HepG2 (cell line): ENCODE results near the gene HSPA1B. TPM values are rescaled to one million over a fixed set of nuclear protein-coding genes. Genes with fewer than 3 reads are reported as not detected.

ENCODE experiments used
- AGO1 ChIP-seq: fragments of 200-400 bp; formaldehyde crosslinking; IDR thresholded peaks from 2 replicates; pipeline ENCODE4 v1.6.1; 2017; ENCODE audit warnings: mild to moderate bottlenecking, low read depth, low read length, moderate library complexity; ENCODE audit not compliant: poor library complexity, severe bottlenecking
- GATAD1 ChIP-seq: IDR thresholded peaks from 2 replicates; pipeline ENCODE4 v1.6.1; 2016; ENCODE audit warnings: missing genetic modification reagents, missing compliant biosample characterization
- HHEX ChIP-seq: IDR thresholded peaks from 2 replicates; pipeline ENCODE4 v1.6.1; 2016; ENCODE audit warnings: control low read depth
- HNRNPLL ChIP-seq: fragments of 200-400 bp; formaldehyde crosslinking; IDR thresholded peaks from 2 replicates; pipeline ENCODE4 v1.6.1; 2017; ENCODE audit warnings: mild to moderate bottlenecking, low read depth, low read length; ENCODE audit not compliant: poor library complexity, severe bottlenecking
- MBNL3 ChIP-seq: fragments of 250-450 bp; sonication (Bioruptor Pico); conservative IDR thresholded peaks from 2 replicates; pipeline ENCODE4 v1.8.0; 2022; ENCODE audit warnings: mild to moderate bottlenecking, inconsistent platforms
- MYNN ChIP-seq: sonication (generic); formaldehyde crosslinking; IDR thresholded peaks from 2 replicates; pipeline ENCODE4 v1.4.0; 2020; ENCODE audit warnings: mild to moderate bottlenecking, low read depth, missing genetic modification reagents
- NBN ChIP-seq: fragments of 450-650 bp; conservative IDR thresholded peaks from 2 replicates; pipeline ENCODE4 v1.6.1; 2017
- NR2C2 ChIP-seq: sonication (generic); formaldehyde crosslinking; IDR thresholded peaks from 2 replicates; pipeline ENCODE4 v1.4.0; 2020; ENCODE audit warnings: missing genetic modification reagents, mild to moderate bottlenecking, moderate library complexity, borderline replicate concordance
- NR2F2 ChIP-seq: IDR thresholded peaks from 2 replicates; pipeline ENCODE4 v1.6.1; 2012; ENCODE audit warnings: low read depth, inconsistent platforms, borderline replicate concordance
- POLR2G ChIP-seq: fragments of 200-400 bp; formaldehyde crosslinking; IDR thresholded peaks from 2 replicates; pipeline ENCODE4 v1.6.1; 2018; ENCODE audit warnings: mild to moderate bottlenecking, low read depth, low read length, moderate library complexity
- RARG ChIP-seq: sonication (generic); formaldehyde crosslinking; IDR thresholded peaks from 2 replicates; pipeline ENCODE4 v1.4.0; 2020; ENCODE audit warnings: low read depth, mild to moderate bottlenecking, missing genetic modification reagents
- REXO4 ChIP-seq: sonication (generic); formaldehyde crosslinking; IDR thresholded peaks from 2 replicates; pipeline ENCODE4 v1.8.0; 2022; ENCODE audit warnings: missing genetic modification reagents, mild to moderate bottlenecking, borderline replicate concordance
- RORA ChIP-seq: sonication (generic); formaldehyde crosslinking; IDR thresholded peaks from 2 replicates; pipeline ENCODE4 v1.5.0; 2020; ENCODE audit warnings: mild to moderate bottlenecking, missing genetic modification reagents, moderate library complexity
- SAP130 ChIP-seq: IDR thresholded peaks from 2 replicates; pipeline ENCODE4 v1.6.1; 2016; ENCODE audit warnings: low read depth
- SATB2 ChIP-seq: sonication (generic); formaldehyde crosslinking; IDR thresholded peaks from 2 replicates; pipeline ENCODE4 v1.5.0; 2020; ENCODE audit warnings: missing genetic modification reagents
- SMAD3 ChIP-seq: sonication (generic); formaldehyde crosslinking; IDR thresholded peaks from 2 replicates; pipeline ENCODE4 v1.4.0; 2020; ENCODE audit warnings: missing genetic modification reagents
- ZKSCAN8 ChIP-seq: IDR thresholded peaks from 2 replicates; pipeline ENCODE4 v1.6.1; 2016; ENCODE audit warnings: borderline replicate concordance, missing genetic modification reagents, missing compliant biosample characterization
- ZNF34 ChIP-seq: sonication (generic); formaldehyde crosslinking; IDR thresholded peaks from 2 replicates; pipeline ENCODE4 v1.4.0; 2020; ENCODE audit warnings: mild to moderate bottlenecking, missing genetic modification reagents, borderline replicate concordance
- ZNF383 ChIP-seq: sonication (generic); formaldehyde crosslinking; IDR thresholded peaks from 2 replicates; pipeline ENCODE4 v1.4.0; 2020; ENCODE audit warnings: missing genetic modification reagents, mild to moderate bottlenecking, borderline replicate concordance
- ZNF431 ChIP-seq: sonication (generic); formaldehyde crosslinking; IDR thresholded peaks from 2 replicates; pipeline ENCODE4 v1.9.0; 2022; ENCODE audit warnings: missing genetic modification reagents, low read depth, mild to moderate bottlenecking, borderline replicate concordance
- ZNF564 ChIP-seq: sonication (generic); formaldehyde crosslinking; IDR thresholded peaks from 2 replicates; pipeline ENCODE4 v1.8.1; 2023; ENCODE audit warnings: mild to moderate bottlenecking, missing genetic modification reagents
- ZSCAN20 ChIP-seq: sonication (generic); formaldehyde crosslinking; IDR thresholded peaks from 2 replicates; pipeline ENCODE4 v1.4.0; 2020; ENCODE audit warnings: missing genetic modification reagents, mild to moderate bottlenecking, borderline replicate concordance
- polyA plus RNA-seq, 8 experiments: library from polyadenylated mRNA; depleted of rRNA in 3 of 8; stranded (reverse) in 7 of 8; unstranded in 1 of 8; fragments of >200 nt; fragmentation: Illumina TruSeq in 4 of 8; extraction: Trizol in 4 of 8; gene quantifications; 2 replicates each; pipeline versions ENCODE4 v1.2.1 to v1.2.3, GENCODE V29; 2011 to 2016; ENCODE audit warnings: low read depth in 4 of 8, missing spikeins in 1 of 8, mixed read lengths in 1 of 8; ENCODE audit not compliant: insufficient read depth in 1 of 8
- total RNA-seq, 5 experiments: library from RNA; depleted of rRNA; stranded (reverse); fragments of >200 nt; fragmentation: Illumina TruSeq; extraction: Trizol; gene quantifications; 2 replicates each; pipeline ENCODE4 v1.2.3, GENCODE V29; 2016; ENCODE audit warnings: low read depth in 1 of 5
- TF ChIP-seq, protein P1 (sequence below), 2 experiments: fragments of 450-650 bp in 1 of 2; sonication (generic) in 1 of 2; formaldehyde crosslinking; IDR thresholded peaks; 2 replicates each; pipeline versions ENCODE4 v1.5.0 to v1.8.0; 2020 to 2022; ENCODE audit warnings: mild to moderate bottlenecking in 1 of 2, missing genetic modification reagents in 1 of 2
- TF ChIP-seq, protein P2 (sequence below): sonication (generic); formaldehyde crosslinking; IDR thresholded peaks from 2 replicates; pipeline ENCODE4 v1.9.0; 2021; ENCODE audit warnings: missing genetic modification reagents, borderline replicate concordance
- TF ChIP-seq, protein P3 (sequence below): sonication (generic); formaldehyde crosslinking; IDR thresholded peaks from 2 replicates; pipeline ENCODE4 v1.4.0; 2020; ENCODE audit warnings: missing genetic modification reagents, borderline replicate concordance

HSPA1B gene
- total and polyA plus RNA-seq, 2 of the 13 experiments (the other 11 are each of a cell fraction or from before 2014, with no cell fraction given), result 26.0 to 186 TPM

DNA sequence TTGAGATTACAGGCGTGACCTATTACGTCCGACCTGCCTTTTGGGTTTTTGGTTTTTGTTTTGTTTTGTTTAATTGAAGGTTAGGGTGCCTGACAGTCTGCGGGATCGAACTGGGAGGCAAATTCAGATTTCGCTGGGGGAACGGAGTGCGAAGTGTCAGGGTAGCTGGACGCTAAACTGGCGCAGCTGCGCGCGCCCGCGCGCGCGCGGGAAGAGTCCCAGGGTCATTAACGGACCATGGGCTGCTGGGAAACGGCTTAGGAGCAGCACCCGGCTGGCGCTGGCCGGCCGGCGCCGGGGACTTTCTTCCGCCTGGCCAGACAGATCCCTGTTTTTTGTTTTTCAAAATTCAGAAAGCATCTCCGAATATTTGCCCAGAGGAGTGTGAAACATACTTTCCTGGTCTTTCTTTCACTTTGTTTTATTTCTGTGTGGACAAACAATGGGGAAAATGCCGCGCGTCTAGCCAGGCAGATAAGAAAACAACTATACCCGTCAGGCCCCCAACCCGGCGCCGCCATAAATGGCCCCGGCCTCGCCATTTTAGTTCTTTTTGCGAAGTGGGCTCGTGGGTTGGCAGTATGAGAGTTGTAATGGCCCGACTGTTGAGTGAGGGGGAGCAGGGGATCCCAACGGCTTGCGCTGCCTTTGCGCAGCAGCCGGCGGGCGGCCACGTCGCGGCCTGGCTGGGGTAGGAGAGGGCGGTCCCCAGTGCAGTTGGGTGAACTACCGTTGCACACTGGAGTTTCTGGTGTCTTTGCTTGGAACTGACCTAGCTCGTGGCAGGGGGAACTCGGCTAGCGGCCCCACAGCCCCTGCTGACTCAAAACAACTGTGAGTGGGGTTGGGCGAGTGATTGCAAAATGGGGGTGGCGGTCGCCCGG lies 7.1 kb downstream of the HSPA1B start (continued):
- TF ChIP-seq ZKSCAN8 (CRISPR knock-in tag) (peak; percentile 63; the same call in 1 of the 2 replicates), ZNF383 (CRISPR knock-in tag) (peak; percentile 87; the same call in 1 of the 2 replicates), ZSCAN20 (CRISPR knock-in tag) (peak; percentile 45; the same call in 1 of the 2 replicates), REXO4 (CRISPR knock-in tag) (no peak; the same call in 1 of the 2 replicates), GATAD1 (CRISPR knock-in tag) (peak; percentile 73), HNRNPLL (peak; percentile 96), ZNF34 (CRISPR knock-in tag) (peak; percentile 70; the same call in 1 of the 2 replicates), ZNF564 (peak; percentile 68; the same call in 1 of the 2 replicates), SATB2 (peak; percentile 86), MBNL3 (CRISPR knock-in tag) (no peak), SMAD3 (CRISPR knock-in tag) (0 out of 2 replicates have a peak, but pooled peaks have one; percentile 58), POLR2G (peak; percentile 100), NR2C2 (CRISPR knock-in tag) (peak; percentile 84), MYNN (CRISPR knock-in tag) (no peak; the same call in 1 of the 2 replicates), ZNF431 (CRISPR knock-in tag) (peak; percentile 41), RARG (CRISPR knock-in tag) (peak; percentile 97), RORA (CRISPR knock-in tag) (no peak), AGO1 (peak; percentile 80), NBN (no peak), SAP130 (CRISPR knock-in tag) (peak; percentile 87), HHEX (0 out of 2 replicates have a peak, but pooled peaks have one; percentile 7), NR2F2 (peak; percentile 68; the same call in 1 of the 2 replicates)
- TF ChIP-seq, protein P1, sequence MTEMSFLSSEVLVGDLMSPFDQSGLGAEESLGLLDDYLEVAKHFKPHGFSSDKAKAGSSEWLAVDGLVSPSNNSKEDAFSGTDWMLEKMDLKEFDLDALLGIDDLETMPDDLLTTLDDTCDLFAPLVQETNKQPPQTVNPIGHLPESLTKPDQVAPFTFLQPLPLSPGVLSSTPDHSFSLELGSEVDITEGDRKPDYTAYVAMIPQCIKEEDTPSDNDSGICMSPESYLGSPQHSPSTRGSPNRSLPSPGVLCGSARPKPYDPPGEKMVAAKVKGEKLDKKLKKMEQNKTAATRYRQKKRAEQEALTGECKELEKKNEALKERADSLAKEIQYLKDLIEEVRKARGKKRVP (CRISPR knock-in tag; IDR thresholded peaks at IDR 0.05), result peak in 1 of 2 experiments; percentile 59; a peak in 1 of 4 replicates
- TF ChIP-seq, protein P2, sequence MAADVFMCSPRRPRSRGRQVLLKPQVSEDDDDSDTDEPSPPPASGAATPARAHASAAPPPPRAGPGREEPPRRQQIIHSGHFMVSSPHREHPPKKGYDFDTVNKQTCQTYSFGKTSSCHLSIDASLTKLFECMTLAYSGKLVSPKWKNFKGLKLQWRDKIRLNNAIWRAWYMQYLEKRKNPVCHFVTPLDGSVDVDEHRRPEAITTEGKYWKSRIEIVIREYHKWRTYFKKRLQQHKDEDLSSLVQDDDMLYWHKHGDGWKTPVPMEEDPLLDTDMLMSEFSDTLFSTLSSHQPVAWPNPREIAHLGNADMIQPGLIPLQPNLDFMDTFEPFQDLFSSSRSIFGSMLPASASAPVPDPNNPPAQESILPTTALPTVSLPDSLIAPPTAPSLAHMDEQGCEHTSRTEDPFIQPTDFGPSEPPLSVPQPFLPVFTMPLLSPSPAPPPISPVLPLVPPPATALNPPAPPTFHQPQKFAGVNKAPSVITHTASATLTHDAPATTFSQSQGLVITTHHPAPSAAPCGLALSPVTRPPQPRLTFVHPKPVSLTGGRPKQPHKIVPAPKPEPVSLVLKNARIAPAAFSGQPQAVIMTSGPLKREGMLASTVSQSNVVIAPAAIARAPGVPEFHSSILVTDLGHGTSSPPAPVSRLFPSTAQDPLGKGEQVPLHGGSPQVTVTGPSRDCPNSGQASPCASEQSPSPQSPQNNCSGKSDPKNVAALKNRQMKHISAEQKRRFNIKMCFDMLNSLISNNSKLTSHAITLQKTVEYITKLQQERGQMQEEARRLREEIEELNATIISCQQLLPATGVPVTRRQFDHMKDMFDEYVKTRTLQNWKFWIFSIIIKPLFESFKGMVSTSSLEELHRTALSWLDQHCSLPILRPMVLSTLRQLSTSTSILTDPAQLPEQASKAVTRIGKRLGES, result peak; percentile 81
- TF ChIP-seq, protein P3, sequence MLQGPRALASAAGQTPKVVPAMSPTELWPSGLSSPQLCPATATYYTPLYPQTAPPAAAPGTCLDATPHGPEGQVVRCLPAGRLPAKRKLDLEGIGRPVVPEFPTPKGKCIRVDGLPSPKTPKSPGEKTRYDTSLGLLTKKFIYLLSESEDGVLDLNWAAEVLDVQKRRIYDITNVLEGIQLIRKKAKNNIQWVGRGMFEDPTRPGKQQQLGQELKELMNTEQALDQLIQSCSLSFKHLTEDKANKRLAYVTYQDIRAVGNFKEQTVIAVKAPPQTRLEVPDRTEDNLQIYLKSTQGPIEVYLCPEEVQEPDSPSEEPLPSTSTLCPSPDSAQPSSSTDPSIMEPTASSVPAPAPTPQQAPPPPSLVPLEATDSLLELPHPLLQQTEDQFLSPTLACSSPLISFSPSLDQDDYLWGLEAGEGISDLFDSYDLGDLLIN (CRISPR knock-in tag), result peak; percentile 99
